ENCODE data around the gene COBLL1.

GRCh38 chr2:164882276-164882675, 40.7 kb upstream of the COBLL1 start:
- no peak for TF ChIP-seq CTCF (IDR thresholded peaks at IDR 0.05)
- TF ChIP-seq POLR2A (IDR thresholded peaks at IDR 0.05) = no peak
